Naive thymus-derived CD8-positive, alpha-beta T cell (primary cell): ENCODE measurements around the gene PCED1B. TPM values are rescaled to one million over a fixed set of nuclear protein-coding genes. Genes with fewer than 3 reads are reported as not detected.
A peak's percentile ranks its signal among the peaks of the same experiment; 100 is the strongest.

Experiments used
- ATAC-seq, 2 donors: fragments of 150-1000 bp; cut with Tn5 transposase in 1 of 2; sonication (Bioruptor Pico), chemical (Tn5 transposase) in 1 of 2; 1 replicate in 1 of 2; 2 replicates in 1 of 2; pipeline ENCODE4 v1.10.0; 2021; ENCODE audit warnings: mild to moderate bottlenecking in 2 of 2, moderate library complexity in 2 of 2
- POLR2A ChIA-PET: fragments of 350-600 bp; sonication (Branson Sonifier 250); formaldehyde crosslinking; loops from one replicate; lab custom pipeline; 2021; ENCODE audit warnings: antibody characterized with exemption; lab: Charles Lee
- DNase-seq, 10 donors: peaks; one replicate each; pipeline versions ENCODE4 v3.0.0 to v3.0.0-alpha.2; 2020 to 2022
- H3K27ac Mint-ChIP-seq, 10 donors: one replicate each; pipeline ENCODE4 v1.8.0; 2020 to 2022; ENCODE audit warnings: mild to moderate bottlenecking in 10 of 10, mixed read lengths in 10 of 10, moderate library complexity in 4 of 10, inconsistent platforms in 1 of 10
- H3K27me3 Mint-ChIP-seq, 5 donors: one replicate each; pipeline ENCODE4 v1.8.0; 2021 to 2022; ENCODE audit warnings: mixed read lengths in 5 of 5
- H3K36me3 Mint-ChIP-seq, 3 donors: one replicate each; pipeline ENCODE4 v1.8.0; 2020 to 2022; ENCODE audit warnings: mixed read lengths in 3 of 3, mild to moderate bottlenecking in 2 of 3, inconsistent platforms in 1 of 3
- H3K4me1 Mint-ChIP-seq, 4 donors: one replicate each; pipeline ENCODE4 v1.8.0; 2021 to 2022; ENCODE audit warnings: mixed read lengths in 4 of 4
- H3K4me3 Mint-ChIP-seq, 10 donors: one replicate each; pipeline ENCODE4 v1.8.0; 2020 to 2022; ENCODE audit warnings: mild to moderate bottlenecking in 10 of 10, mixed read lengths in 10 of 10, moderate library complexity in 6 of 10, inconsistent platforms in 1 of 10
- H3K9me3 Mint-ChIP-seq, 9 donors: one replicate each; pipeline ENCODE4 v1.8.0; 2020 to 2022; ENCODE audit warnings: mixed read lengths in 9 of 9, mild to moderate bottlenecking in 3 of 9, inconsistent platforms in 1 of 9, moderate library complexity in 1 of 9
- polyA plus RNA-seq, 3 donors: library from polyadenylated mRNA; unstranded; fragments of 300-500 nt; fragmentation: Illumina TruSeq; gene quantifications; one replicate each; pipeline ENCODE4 v1.2.3, GENCODE V29; 2021
- total RNA-seq, 8 experiments: library from RNA in 2 of 8; stranded (reverse) in 2 of 8; gene quantifications; one replicate each; pipeline ENCODE4 v1.2.3 and lab custom pipeline; 2021 to 2026

Gene PCED1B
- total and polyA plus RNA-seq, 5 experiments from 2014 or later = 54.9 to 163 (median 83.9) TPM

GRCh38 chr12:47098099-47098498 lies 18.7 kb downstream of the PCED1B start:
- POLR2A ChIA-PET = no interaction called here
- Mint-ChIP-seq H3K9me3 (peaks cover 0 to 4% (median 0%) of the 10 kb centered on the region in 9 donors), H3K4me1 (peaks cover 14 to 27% (median 23%) of the 10 kb centered on the region in 4 donors), H3K36me3 (peaks cover 0 to 10% (median 0%) of the 10 kb centered on the region in 3 donors), H3K27ac (no peak overlapping the region), H3K27me3 (no peaks in the 10 kb centered on the region), H3K4me3 (no peak overlapping the region)
- DNase-seq = no peak
- ATAC-seq = no peak

DNA sequence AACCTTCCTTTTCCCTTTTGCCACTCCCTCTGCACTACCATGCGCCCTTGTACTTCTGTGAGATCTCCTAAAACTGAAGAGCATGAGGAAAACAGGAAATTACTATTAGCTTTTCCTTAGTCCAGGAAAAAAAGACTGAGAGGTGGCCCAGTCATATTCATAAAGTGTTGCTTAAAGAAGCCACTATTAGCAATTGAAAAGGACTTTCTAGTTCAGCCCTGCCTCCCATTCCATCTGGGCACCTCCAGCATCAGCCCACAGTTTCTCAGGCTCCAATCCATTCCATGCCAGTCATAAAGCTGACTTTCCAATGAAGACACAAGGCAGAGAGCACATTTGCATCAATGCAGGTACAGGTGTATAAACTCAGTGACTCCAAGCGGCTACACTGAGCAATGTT lies 20.2 kb downstream of the PCED1B start:
- Mint-ChIP-seq H3K27me3 (no peaks in the 10 kb centered on the region), H3K4me1 (peaks cover 10 to 19% (median 15%) of the 10 kb centered on the region in 4 donors), H3K36me3 (peaks cover 0 to 9% (median 3%) of the 10 kb centered on the region in 3 donors), H3K27ac (peak overlapping the region in 1 of 10 donors; percentile 14), H3K9me3 (peaks cover 0 to 4% (median 0%) of the 10 kb centered on the region in 9 donors), H3K4me3 (no peak overlapping the region)
- DNase-seq (no peak), ATAC-seq (no peak)
- POLR2A ChIA-PET = no interaction called here

GRCh38 chr12:47100160-47100559 lies 20.7 kb downstream of the PCED1B start:
- Mint-ChIP-seq H3K27ac (no peak overlapping the region), H3K4me3 (no peak overlapping the region), H3K9me3 (peaks cover 0 to 4% (median 0%) of the 10 kb centered on the region in 9 donors), H3K27me3 (no peaks in the 10 kb centered on the region), H3K36me3 (peaks cover 0 to 9% (median 3%) of the 10 kb centered on the region in 3 donors), H3K4me1 (peaks cover 8 to 14% (median 10%) of the 10 kb centered on the region in 4 donors)
- ATAC-seq (no peak), DNase-seq (no peak)
- POLR2A ChIA-PET = no interaction called here

DNA sequence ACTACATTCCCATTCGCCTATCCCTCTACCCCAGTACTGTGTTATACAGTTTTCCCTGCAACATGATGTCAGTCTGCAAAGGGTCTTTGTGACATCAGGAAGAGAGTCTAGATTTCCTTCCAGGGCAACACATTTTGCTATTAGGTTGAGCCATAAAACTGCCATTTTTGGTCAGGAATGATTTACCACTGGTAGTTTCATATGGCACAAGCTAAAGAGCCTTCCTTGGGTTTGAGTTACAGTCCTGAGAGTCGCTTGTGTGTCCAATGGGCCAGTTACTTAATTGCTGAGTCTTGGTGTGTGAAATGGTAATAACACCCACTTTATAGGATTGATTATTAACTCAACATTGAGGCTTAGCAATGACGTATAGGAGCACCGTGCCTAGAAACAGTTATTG lies 23.0 kb downstream of the PCED1B start:
- Mint-ChIP-seq H3K4me3 (no peak overlapping the region), H3K27me3 (no peaks in the 10 kb centered on the region), H3K27ac (no peak overlapping the region), H3K36me3 (peaks cover 0 to 28% (median 7%) of the 10 kb centered on the region in 3 donors), H3K9me3 (no peaks in the 10 kb centered on the region), H3K4me1 (peaks cover 0 to 6% (median 3%) of the 10 kb centered on the region in 4 donors)
- POLR2A ChIA-PET = no interaction called here
- no peak for DNase-seq
- ATAC-seq = no peak

DNA sequence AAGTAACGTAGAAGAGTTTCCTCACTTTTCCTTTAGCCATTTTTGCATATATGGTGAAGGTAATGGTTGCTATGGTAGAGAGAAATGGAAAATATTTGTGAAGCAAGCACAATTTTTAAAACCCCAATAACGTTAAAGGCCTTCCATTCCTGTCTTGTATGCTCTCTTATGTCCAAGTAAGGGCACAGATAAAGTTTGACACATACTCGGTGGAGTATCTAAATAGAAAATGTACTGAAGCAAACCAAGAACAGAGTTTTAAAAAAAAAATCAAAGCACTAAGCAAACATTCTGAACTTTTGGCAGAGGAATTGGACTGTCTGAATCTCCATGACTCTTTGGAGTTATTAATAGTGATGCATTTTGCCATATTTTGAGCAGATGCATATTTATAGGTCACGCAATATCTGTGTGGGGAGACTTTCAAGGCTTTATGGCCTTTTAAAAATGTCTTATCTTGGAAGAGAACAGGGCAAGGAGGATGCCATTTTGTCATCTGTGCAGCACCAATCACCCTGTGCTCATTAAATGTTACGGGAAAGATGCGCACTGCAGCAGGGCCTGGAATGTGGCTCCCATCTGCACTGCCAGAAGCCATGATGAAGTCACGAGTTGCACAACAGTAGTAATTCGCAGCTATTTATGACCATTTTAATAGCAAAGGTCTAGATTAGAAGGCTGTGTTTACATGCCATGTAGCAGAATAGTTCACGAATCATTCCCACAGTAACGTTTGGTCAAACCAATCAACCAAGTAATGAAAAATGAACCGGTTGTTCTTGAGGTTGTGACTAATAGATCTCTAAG lies 23.6 kb downstream of the PCED1B start:
- peaks cover 0 to 6% (median 3%) of the 10 kb centered on the region in 4 donors for H3K4me1 Mint-ChIP-seq
- DNase-seq (no peak), ATAC-seq (no peak)
- no peaks in the 10 kb centered on the region for H3K9me3 Mint-ChIP-seq
- POLR2A ChIA-PET = no interaction called here
- peaks cover under 1 to 31% (median 10%) of the 10 kb centered on the region in 3 donors for H3K36me3 Mint-ChIP-seq
- H3K27me3 Mint-ChIP-seq = no peaks in the 10 kb centered on the region
- H3K27ac Mint-ChIP-seq = no peak overlapping the region
- no peak overlapping the region for H3K4me3 Mint-ChIP-seq

GRCh38 chr12:47105914-47106674 lies 26.7 kb downstream of the PCED1B start:
- Mint-ChIP-seq H3K4me3 (no peak overlapping the region), H3K9me3 (no peaks in the 10 kb centered on the region), H3K27ac (peak overlapping the region in 3 of 10 donors; percentile 45 to 69 (median 52)), H3K36me3 (peaks cover 10 to 44% (median 21%) of the 10 kb centered on the region in 3 donors), H3K27me3 (no peaks in the 10 kb centered on the region), H3K4me1 (peaks cover 6 to 19% (median 10%) of the 10 kb centered on the region in 4 donors)
- no peak for ATAC-seq
- POLR2A ChIA-PET = interaction anchor here (0.6 kb wide), 1 partner anchor 41 kb away, joined by 3 read pairs; no protein-coding TSS in a partner anchor
- DNase-seq = no peak

DNA sequence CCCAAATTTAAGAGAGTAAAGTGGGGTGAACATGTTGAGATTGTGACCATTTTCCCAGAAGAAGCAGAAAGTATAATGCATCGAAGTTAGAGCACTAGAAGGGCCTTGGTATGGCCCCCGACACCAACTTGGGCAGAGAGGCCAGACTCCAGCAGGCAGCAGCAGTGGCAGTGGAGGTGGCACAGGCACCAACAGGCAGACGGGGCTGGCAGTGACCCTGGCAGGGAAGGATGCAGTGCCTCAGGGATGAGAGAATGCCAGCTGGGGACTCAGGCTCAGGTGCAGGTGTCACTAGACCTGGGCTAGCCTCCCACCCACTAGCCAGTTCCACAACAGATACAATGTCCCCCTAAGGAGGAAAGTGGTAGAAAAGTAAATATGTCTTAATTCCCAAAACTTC lies 28.0 kb downstream of the PCED1B start:
- Mint-ChIP-seq H3K4me3 (no peak overlapping the region), H3K36me3 (peaks cover 10 to 46% (median 21%) of the 10 kb centered on the region in 3 donors), H3K27me3 (no peaks in the 10 kb centered on the region), H3K27ac (peak overlapping the region in 1 of 10 donors; percentile 69), H3K9me3 (no peaks in the 10 kb centered on the region), H3K4me1 (peaks cover 16 to 30% (median 19%) of the 10 kb centered on the region in 4 donors)
- no peak for DNase-seq
- ATAC-seq = no peak
- POLR2A ChIA-PET = no interaction called here

- H3K27ac Mint-ChIP-seq = no peak overlapping the region
- POLR2A ChIA-PET = no interaction called here
These were observed 28.5 kb downstream of the PCED1B start for GRCh38 chr12:47107926-47108325.

DNA sequence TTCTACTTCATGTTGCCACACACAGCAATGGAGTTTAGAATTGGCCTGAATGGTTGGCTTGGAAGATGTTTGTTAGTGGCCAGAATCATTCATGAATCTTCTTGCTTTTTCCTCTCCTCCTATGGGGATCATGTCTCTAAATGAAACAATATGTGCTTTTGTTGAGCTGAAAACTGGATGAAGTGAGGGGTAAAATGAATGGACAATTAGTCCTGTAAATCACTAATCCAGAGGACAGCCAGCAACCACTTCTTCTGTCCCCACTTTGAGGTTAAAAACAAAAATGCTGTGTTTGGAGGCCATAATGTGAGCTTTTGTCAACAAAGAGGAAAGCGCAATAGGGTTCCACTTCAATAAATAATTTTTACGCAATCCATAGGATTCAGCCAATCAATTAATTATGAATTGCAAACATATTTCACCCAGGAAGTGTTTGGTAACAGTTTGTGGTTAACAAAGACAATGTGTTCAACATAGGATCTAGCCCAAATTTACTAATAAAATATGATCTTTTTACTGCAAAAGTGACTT lies 30.7 kb downstream of the PCED1B start:
- Mint-ChIP-seq H3K4me3 (no peak overlapping the region), H3K9me3 (no peaks in the 10 kb centered on the region), H3K27ac (no peak overlapping the region), H3K27me3 (no peaks in the 10 kb centered on the region), H3K4me1 (peaks cover 19 to 24% (median 22%) of the 10 kb centered on the region in 4 donors), H3K36me3 (peaks cover 10 to 46% (median 28%) of the 10 kb centered on the region in 3 donors)
- POLR2A ChIA-PET = no interaction called here
- DNase-seq (no peak), ATAC-seq (no peak)

More at GRCh38 chr12:47107926-47108325, 28.5 kb downstream of the PCED1B start:
- ATAC-seq (no peak), DNase-seq (no peak)
- no peaks in the 10 kb centered on the region for H3K9me3 Mint-ChIP-seq
- H3K27me3 Mint-ChIP-seq = no peaks in the 10 kb centered on the region
- peaks cover 20 to 30% (median 21%) of the 10 kb centered on the region in 4 donors for H3K4me1 Mint-ChIP-seq
- peaks cover 10 to 50% (median 23%) of the 10 kb centered on the region in 3 donors for H3K36me3 Mint-ChIP-seq
- H3K4me3 Mint-ChIP-seq = no peak overlapping the region

DNA sequence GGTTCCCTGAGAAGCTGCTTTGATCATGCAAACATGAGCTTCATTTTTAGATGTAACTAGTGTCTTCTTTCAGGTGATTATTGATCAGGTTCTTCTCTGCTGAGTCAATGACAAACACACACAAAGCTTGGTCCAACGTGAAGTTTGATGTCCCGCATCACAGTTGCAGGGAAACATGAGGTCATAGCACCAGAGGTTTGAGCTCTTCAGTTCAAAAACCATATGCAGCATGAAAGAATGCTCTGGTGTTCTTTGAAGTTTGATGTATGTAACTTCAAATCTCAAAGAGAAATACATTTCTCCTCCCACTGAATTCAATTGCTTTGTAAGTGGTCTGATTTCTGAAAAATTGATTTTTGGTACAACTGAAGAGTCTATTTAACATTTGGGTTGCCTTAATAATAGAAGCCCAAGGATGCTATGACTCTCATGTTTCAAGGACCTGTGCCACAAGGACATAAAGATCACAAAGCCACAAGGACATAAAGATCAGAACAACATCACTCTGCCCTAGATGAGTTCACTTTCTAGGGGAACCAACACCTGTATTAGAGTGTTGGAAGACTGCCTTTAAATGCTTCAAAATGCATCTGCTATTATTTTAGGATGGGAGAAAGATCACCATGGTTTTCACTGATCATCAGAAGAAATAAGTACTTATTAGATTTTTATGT lies 31.4 kb downstream of the PCED1B start:
- POLR2A ChIA-PET = no interaction called here
- Mint-ChIP-seq H3K36me3 (peaks cover 10 to 40% (median 28%) of the 10 kb centered on the region in 3 donors), H3K27ac (peak overlapping the region in 3 of 10 donors; percentile 22 to 70 (median 23)), H3K4me3 (peak overlapping the region in 3 of 10 donors; percentile 12 to 49 (median 18)), H3K4me1 (peaks cover 20 to 30% (median 23%) of the 10 kb centered on the region in 4 donors), H3K9me3 (no peaks in the 10 kb centered on the region), H3K27me3 (no peaks in the 10 kb centered on the region)
- DNase-seq = peak in 2 of 10 donors; percentile 22
- peak; percentile 47 to 66 for ATAC-seq

GRCh38 chr12:47111392-47111778 lies 32.0 kb downstream of the PCED1B start:
- H3K4me3 Mint-ChIP-seq = peak overlapping the region in 9 of 10 donors; percentile 1 to 73 (median 51)

DNA sequence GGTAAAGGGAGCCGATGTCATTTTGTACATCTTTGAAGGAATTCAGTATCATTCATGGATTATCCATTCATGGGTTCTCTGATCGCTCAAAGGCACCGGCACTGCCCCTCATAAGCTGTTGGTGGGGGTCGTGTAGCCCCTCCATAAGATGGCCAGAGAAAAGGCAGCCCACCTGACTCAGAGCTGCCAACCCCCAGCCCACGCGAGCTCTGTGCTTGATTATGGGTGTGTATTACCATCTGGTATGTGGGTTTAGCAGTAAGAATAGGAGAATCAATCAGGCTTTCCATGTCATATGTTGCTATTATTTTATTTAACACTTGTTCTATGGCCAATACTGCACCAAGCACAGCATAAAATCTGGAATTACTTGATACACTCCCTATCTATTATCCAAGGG lies 32.4 kb downstream of the PCED1B start:
- Mint-ChIP-seq H3K9me3 (no peaks in the 10 kb centered on the region), H3K27me3 (no peaks in the 10 kb centered on the region), H3K27ac (peak overlapping the region in 7 of 10 donors; percentile 13 to 86 (median 65)), H3K4me1 (peaks cover 20 to 30% (median 23%) of the 10 kb centered on the region in 4 donors), H3K4me3 (peak overlapping the region in 4 of 10 donors; percentile 44 to 65 (median 50)), H3K36me3 (peaks cover 10 to 38% (median 32%) of the 10 kb centered on the region in 3 donors)
- ATAC-seq (no peak), DNase-seq (no peak)
- POLR2A ChIA-PET = interaction anchor here (1.2 kb wide), 1 partner anchor 29 kb away, joined by 3 read pairs; no protein-coding TSS in a partner anchor

More at GRCh38 chr12:47111392-47111778, 32.0 kb downstream of the PCED1B start:
- Mint-ChIP-seq H3K9me3 (no peaks in the 10 kb centered on the region), H3K4me1 (peaks cover 20 to 30% (median 23%) of the 10 kb centered on the region in 4 donors), H3K27ac (peak overlapping the region in 8 of 10 donors; percentile 13 to 86 (median 66)), H3K36me3 (peaks cover 10 to 43% (median 33%) of the 10 kb centered on the region in 3 donors), H3K27me3 (no peaks in the 10 kb centered on the region)
- POLR2A ChIA-PET = no interaction called here
- DNase-seq = peak in 2 of 10 donors; percentile 23 to 24
- peak; percentile 66 to 74 for ATAC-seq
